HUES48 (cell line): ENCODE results near the gene TMA7B.

Source experiments
- H3K27ac ChIP-seq: one replicate; pipeline ENCODE4 v1.7.0; 2013; ENCODE audit warnings: low read depth, low read length, inconsistent platforms
- H3K27me3 ChIP-seq: 2 replicates; pipeline ENCODE4 v1.6.1; 2013; ENCODE audit warnings: mild to moderate bottlenecking, low read length; ENCODE audit not compliant: control insufficient read depth, insufficient read depth
- H3K36me3 ChIP-seq: 2 replicates; pipeline ENCODE4 v1.6.1; 2013; ENCODE audit warnings: low read length; ENCODE audit not compliant: control insufficient read depth, insufficient read depth
- H3K4me1 ChIP-seq: 2 replicates; pipeline ENCODE4 v1.6.1; 2013; ENCODE audit warnings: mild to moderate bottlenecking, low read length; ENCODE audit not compliant: control insufficient read depth, insufficient read depth
- H3K4me3 ChIP-seq: 2 replicates; pipeline ENCODE4 v1.5.1; 2013; ENCODE audit warnings: mild to moderate bottlenecking, low read depth, low read length
- H3K9ac ChIP-seq: 2 replicates; pipeline ENCODE4 v1.6.1; 2013; ENCODE audit warnings: mild to moderate bottlenecking, low read depth, low read length, moderate library complexity
- H3K9me3 ChIP-seq: 2 replicates; pipeline ENCODE4 v1.6.1; 2013; ENCODE audit warnings: low read length; ENCODE audit not compliant: control insufficient read depth, insufficient read depth

The TMA7B gene

GRCh38 chr22:39970742-39971141 is 10.5 kb downstream of the TMA7B start:
- H3K9ac ChIP-seq, result no peak overlapping the region
- no peak overlapping the region for H3K27ac ChIP-seq
- no peaks in the 10 kb centered on the region for H3K9me3 ChIP-seq
- H3K27me3 ChIP-seq, result no peaks in the 10 kb centered on the region
- no peak overlapping the region for H3K4me3 ChIP-seq
- H3K4me1 ChIP-seq, result peaks cover 4% of the 10 kb centered on the region; the same call in 1 of the 2 replicates
- no peaks in the 10 kb centered on the region for H3K36me3 ChIP-seq

- no peak overlapping the region for H3K4me3 ChIP-seq
- H3K27me3 ChIP-seq, result 0 out of 2 replicates have a peak, but pooled peaks cover 3% of the 10 kb centered on the region
- H3K36me3 ChIP-seq, result no peaks in the 10 kb centered on the region
- H3K9ac ChIP-seq, result no peak overlapping the region
- H3K9me3 ChIP-seq, result no peaks in the 10 kb centered on the region
- peaks cover 4% of the 10 kb centered on the region; the same call in 1 of the 2 replicates for H3K4me1 ChIP-seq
- no peak overlapping the region for H3K27ac ChIP-seq
Observed at GRCh38 chr22:39972641-39973040, 12.4 kb downstream of the TMA7B start.

- Histone ChIP-seq H3K27ac (no peak overlapping the region), H3K27me3 (0 out of 2 replicates have a peak, but pooled peaks cover 3% of the 10 kb centered on the region), H3K4me1 (peaks cover 4% of the 10 kb centered on the region; the same call in 1 of the 2 replicates), H3K9ac (no peak overlapping the region), H3K36me3 (no peaks in the 10 kb centered on the region), H3K4me3 (no peak overlapping the region), H3K9me3 (no peaks in the 10 kb centered on the region)
Observed at GRCh38 chr22:39973656-39974055, 13.5 kb downstream of the TMA7B start.

GRCh38 chr22:39974065-39974464 is 13.9 kb downstream of the TMA7B start:
- H3K36me3 ChIP-seq, result no peaks in the 10 kb centered on the region
- H3K27me3 ChIP-seq, result 0 out of 2 replicates have a peak, but pooled peaks cover 3% of the 10 kb centered on the region
- H3K4me3 ChIP-seq, result no peak overlapping the region
- H3K27ac ChIP-seq, result no peak overlapping the region
- H3K4me1 ChIP-seq, result peaks cover under 1% of the 10 kb centered on the region; the same call in 1 of the 2 replicates
- H3K9me3 ChIP-seq, result no peaks in the 10 kb centered on the region
- H3K9ac ChIP-seq, result no peak overlapping the region

- Histone ChIP-seq H3K9me3 (no peaks in the 10 kb centered on the region), H3K27me3 (0 out of 2 replicates have a peak, but pooled peaks cover 3% of the 10 kb centered on the region), H3K36me3 (no peaks in the 10 kb centered on the region), H3K9ac (no peak overlapping the region), H3K4me3 (no peak overlapping the region), H3K27ac (no peak overlapping the region), H3K4me1 (no peaks in the 10 kb centered on the region)
Observed at GRCh38 chr22:39979048-39979447, 18.9 kb downstream of the TMA7B start.

- no peaks in the 10 kb centered on the region for H3K9me3 ChIP-seq
- no peak overlapping the region for H3K9ac ChIP-seq
- H3K27ac ChIP-seq, result no peak overlapping the region
- H3K4me1 ChIP-seq, result no peaks in the 10 kb centered on the region
- 0 out of 2 replicates have a peak, but pooled peaks cover 3% of the 10 kb centered on the region for H3K27me3 ChIP-seq
- H3K36me3 ChIP-seq, result no peaks in the 10 kb centered on the region
- no peak overlapping the region for H3K4me3 ChIP-seq
Observed at GRCh38 chr22:39979458-39979857, 19.3 kb downstream of the TMA7B start.

GRCh38 chr22:39980596-39980995 is 20.4 kb downstream of the TMA7B start:
- H3K27me3 ChIP-seq, result 0 out of 2 replicates have a peak, but pooled peaks cover 3% of the 10 kb centered on the region
- H3K9ac ChIP-seq, result no peak overlapping the region

GRCh38 chr22:39983346-39983745 is 23.1 kb downstream of the TMA7B start:
- Histone ChIP-seq H3K27ac (no peak overlapping the region), H3K27me3 (no peaks in the 10 kb centered on the region)

More at GRCh38 chr22:39980596-39980995, 20.4 kb downstream of the TMA7B start:
- no peaks in the 10 kb centered on the region for H3K4me1 ChIP-seq
- no peak overlapping the region for H3K27ac ChIP-seq
- H3K4me3 ChIP-seq, result no peak overlapping the region
- no peaks in the 10 kb centered on the region for H3K9me3 ChIP-seq
- no peaks in the 10 kb centered on the region for H3K36me3 ChIP-seq

GRCh38 chr22:39984006-39984405 is 23.8 kb downstream of the TMA7B start:
- Histone ChIP-seq H3K27ac (no peak overlapping the region), H3K4me1 (no peaks in the 10 kb centered on the region), H3K9me3 (no peaks in the 10 kb centered on the region), H3K9ac (no peak overlapping the region), H3K4me3 (no peak overlapping the region), H3K36me3 (no peaks in the 10 kb centered on the region), H3K27me3 (peaks cover 5% of the 10 kb centered on the region)

More at GRCh38 chr22:39983346-39983745, 23.1 kb downstream of the TMA7B start:
- Histone ChIP-seq H3K4me1 (no peaks in the 10 kb centered on the region), H3K9ac (no peak overlapping the region), H3K9me3 (no peaks in the 10 kb centered on the region), H3K4me3 (no peak overlapping the region), H3K36me3 (no peaks in the 10 kb centered on the region)

- Histone ChIP-seq H3K36me3 (no peaks in the 10 kb centered on the region), H3K9ac (no peak overlapping the region), H3K4me3 (no peak overlapping the region), H3K27me3 (peaks cover 9% of the 10 kb centered on the region), H3K4me1 (no peaks in the 10 kb centered on the region), H3K27ac (no peak overlapping the region), H3K9me3 (no peaks in the 10 kb centered on the region)
Observed at GRCh38 chr22:39984746-39985145, 24.5 kb downstream of the TMA7B start.

GRCh38 chr22:39985383-39986035 is 25.3 kb downstream of the TMA7B start:
- Histone ChIP-seq H3K9ac (no peak overlapping the region), H3K4me1 (peaks cover 3% of the 10 kb centered on the region; the same call in 1 of the 2 replicates), H3K4me3 (no peak overlapping the region), H3K27me3 (peaks cover 9% of the 10 kb centered on the region), H3K27ac (no peak overlapping the region), H3K36me3 (no peaks in the 10 kb centered on the region), H3K9me3 (no peaks in the 10 kb centered on the region)
